K562 (cell line): ENCODE measurements around the gene CDHR2. TPM values are rescaled to one million over a fixed set of nuclear protein-coding genes. Genes with fewer than 3 reads are reported as not detected.
"Not testable (repeated sequence)": the region's sequence is repeated elsewhere in the genome, so short reads cannot be mapped to it uniquely, and the experiment has no call there.

Experiments used
- ATAC-seq: fragments of 200-7000 bp; cut with Tn5 transposase; 3 replicates; pipeline ENCODE4 v1.9.1; 2020; ENCODE audit warnings: moderate library complexity
- BruUV-seq: library from RNA; stranded (reverse); fragments of 400-500 nt; replicated peaks from 2 replicates; lab custom pipeline; 2021; lab: Mats Ljungman, UMichigan
- CTCF ChIA-PET: fragments of 300-600 bp; formaldehyde crosslinking; extraction: SDS; loops from one replicate; lab custom pipeline; 2021; ENCODE audit warnings: low intra/inter-chr PET ratio; lab: Yijun Ruan, JAX
- POLR2A ChIA-PET: fragments of 300-600, 350-650 bp; sonication (Branson Sonifier 250); formaldehyde crosslinking; extraction: SDS; loops from one replicate; lab custom pipeline; 2021; ENCODE audit warnings: antibody characterized with exemption, inconsistent platforms; lab: Yijun Ruan, JAX
- DNase-seq, 4 experiments: peaks; one replicate each; pipeline versions ENCODE4 v3.0.0 to v3.0.0-alpha.2; 2011 to 2018; ENCODE audit warnings: low spot score in 3 of 4, mixed read lengths in 3 of 4; ENCODE audit errors: extremely low read depth in 1 of 4
- FAIRE-seq: peaks from 2 replicates; lab custom pipeline; 2011; peaks lifted over from hg19 to GRCh38; lab: Jason Lieb, UNC
- H2AFZ ChIP-seq: 2 replicates; pipeline ENCODE4 v1.6.0; 2011; ENCODE audit warnings: low read depth, low read length, control low read depth, inconsistent platforms
- H3K27ac ChIP-seq: fragments of 200-600 bp; 3 replicates; pipeline ENCODE4 v1.8.0; 2011; ENCODE audit warnings: low read depth, mild to moderate bottlenecking, control low read depth, inconsistent platforms, low read length, moderate library complexity, mixed read lengths; ENCODE audit errors: extremely low read depth
- H3K27me3 ChIP-seq, 2 experiments: fragments of 300-600 bp in 1 of 2; 2 replicates in 1 of 2; 3 replicates in 1 of 2; pipeline versions ENCODE4 v1.6.0 to v1.8.0; 2011; ENCODE audit warnings: inconsistent platforms in 2 of 2, low read length in 2 of 2, mild to moderate bottlenecking in 1 of 2, mixed read lengths in 1 of 2, moderate library complexity in 1 of 2; ENCODE audit not compliant: control insufficient read depth in 2 of 2, insufficient read depth in 2 of 2
- H3K36me3 ChIP-seq: fragments of 300-600 bp; 3 replicates; pipeline ENCODE4 v1.8.0; 2011; ENCODE audit warnings: mild to moderate bottlenecking, low read length, inconsistent platforms; ENCODE audit not compliant: control insufficient read depth, insufficient read depth
- H3K4me1 ChIP-seq, 2 experiments: fragments of 200-600 bp in 1 of 2; replicated peaks in 1 of 2; 2 replicates in 1 of 2; 3 replicates in 1 of 2; pipeline versions ENCODE4 v1.5.1 to v1.8.0; 2011; ENCODE audit warnings: inconsistent platforms in 2 of 2, low read length in 2 of 2, mild to moderate bottlenecking in 1 of 2, mixed read lengths in 1 of 2, moderate library complexity in 1 of 2; ENCODE audit not compliant: control insufficient read depth in 2 of 2, insufficient read depth in 2 of 2
- H3K4me2 ChIP-seq: 2 replicates; pipeline ENCODE4 v1.6.1; 2011; ENCODE audit warnings: low read length, control low read depth, inconsistent platforms, mixed read lengths; ENCODE audit not compliant: insufficient read depth
- H3K4me3 ChIP-seq: fragments of 200-600 bp; sonication (generic), shearing (Covaris generic); 2 replicates; pipeline ENCODE4 v1.5.1; 2016; ENCODE audit warnings: control low read depth, inconsistent platforms
- H3K79me2 ChIP-seq: fragments of 200-600 bp; 3 replicates; pipeline ENCODE4 v1.8.0; 2011; ENCODE audit warnings: low read length, inconsistent platforms; ENCODE audit not compliant: control insufficient read depth, insufficient read depth
- H3K9ac ChIP-seq, 2 experiments: 2 replicates each; pipeline versions ENCODE4 v1.6.0 to v1.6.1; 2011; ENCODE audit warnings: low read depth in 2 of 2, low read length in 2 of 2, control low read depth in 1 of 2, inconsistent platforms in 1 of 2, mild to moderate bottlenecking in 1 of 2, mixed read lengths in 1 of 2; ENCODE audit not compliant: insufficient read depth in 1 of 2
- H3K9me1 ChIP-seq: one replicate; pipeline ENCODE4 v1.6.0; 2011; ENCODE audit warnings: inconsistent platforms, mild to moderate bottlenecking, low read length, moderate library complexity; ENCODE audit not compliant: control insufficient read depth, insufficient read depth
- H3K9me3 ChIP-seq: replicated peaks from 2 replicates; pipeline ENCODE4 v1.5.1; 2011; ENCODE audit warnings: low read depth, low read length, inconsistent platforms; ENCODE audit not compliant: control insufficient read depth, insufficient read depth
- H4K20me1 ChIP-seq: replicated peaks from 2 replicates; pipeline ENCODE4 v1.6.1; 2011; ENCODE audit warnings: low read length, inconsistent platforms, mixed read lengths; ENCODE audit not compliant: control insufficient read depth, insufficient read depth
- EGR1 ChIP-seq: fragments of 450-650 bp; conservative IDR thresholded peaks from 2 replicates; pipeline ENCODE4 v1.6.1; 2017; ENCODE audit warnings: mild to moderate bottlenecking
- ZBTB5 ChIP-seq: fragments of 450-650 bp; IDR thresholded peaks from 2 replicates; pipeline ENCODE4 v1.6.1; 2017; ENCODE audit warnings: antibody characterized with exemption
- WGBS: fragments of 100-300 bp; shearing (Covaris generic); methylation state at CpG from one replicate; pipeline ENCODE4 v1.1.6; 2016; ENCODE audit warnings: low coverage, mixed read lengths; ENCODE audit not compliant: insufficient coverage; ENCODE audit errors: missing lambda C conversion rate; 5-methylcytosine and 5-hydroxymethylcytosine counted together
- in situ Hi-C: fragments of 300-500 bp; cut with MboI; formaldehyde crosslinking; loops from 4 replicates; pipeline ENCODE4 v1.15.0; 2018; ENCODE audit warnings: inconsistent platforms, mixed read lengths
- intact Hi-C: fragments of 100-400 bp; cut with micrococcal nuclease; formaldehyde crosslinking; loops from 2 replicates; pipeline ENCODE4 v1.14.2; 2022
- polyA plus RNA-seq, 8 experiments: library from polyadenylated mRNA; depleted of rRNA in 4 of 8; stranded (reverse) in 5 of 8; unstranded in 3 of 8; fragments of >200 nt; fragmentation: Nextera tagmentation in 2 of 8; fragmentation: Illumina TruSeq in 1 of 8; extraction: Ambion mirVana in 2 of 8; extraction: Trizol in 1 of 8; gene quantifications; 2 replicates each; pipeline versions ENCODE4 v1.2.1 to v1.2.3, GENCODE V29; 2011 to 2014; ENCODE audit warnings: inconsistent platforms in 1 of 8, missing spikeins in 1 of 8
- total RNA-seq, 7 experiments: library from RNA; depleted of rRNA in 6 of 7; stranded (reverse); fragments of >200 nt in 6 of 7; fragmentation: Illumina TruSeq in 2 of 7; extraction: Trizol in 2 of 7; gene quantifications; 2 replicates each; pipeline versions ENCODE4 v1.2.1 to v1.2.3, GENCODE V29; 2011 to 2021; ENCODE audit warnings: low replicate concordance in 1 of 7

Gene CDHR2
- total and polyA plus RNA-seq, 9 of the 15 experiments (the other 6 are each of a cell fraction or from before 2014, with no cell fraction given): 0.01 to 0.62 (median 0.09) TPM; not detected in 2

- TF ChIP-seq ZBTB5: no peak
Observed at GRCh38 chr5:176597417-176598389, 48.6 kb downstream of the CDHR2 start (continued).

GRCh38 chr5:176599749-176600430 is 50.7 kb downstream of the CDHR2 start:
- H3K9me1 ChIP-seq, H3K4me3 ChIP-seq, ATAC-seq, H3K36me3 ChIP-seq, DNase-seq, FAIRE-seq, BruUV-seq, intact Hi-C loops, H3K79me2 ChIP-seq, H3K27ac ChIP-seq, H3K4me2 ChIP-seq, H2AFZ ChIP-seq, H4K20me1 ChIP-seq, H3K27me3 ChIP-seq, CTCF ChIA-PET, H3K9me3 ChIP-seq, POLR2A ChIA-PET: not testable (repeated sequence)
- in situ Hi-C loops: loop anchor here (25.0 kb wide), 1 partner anchor 863 kb away; no protein-coding TSS in a partner anchor
- 0 out of 2 replicates have a peak, but pooled peaks have one; percentile 7 for TF ChIP-seq EGR1
- peaks cover 0 to 17% of the 10 kb centered on the region in 2 experiments; a peak in 2 of 5 replicates for H3K4me1 ChIP-seq
- WGBS: 75% methylated on average over 15 of the region's 19 CpGs
- peak overlapping the region in 1 of 2 experiments; percentile 46; a peak in 1 of 4 replicates for H3K9ac ChIP-seq
